Measurements from ENCODE around the gene TMEM72. TPM values are rescaled to one million over a fixed set of nuclear protein-coding genes. Genes with fewer than 3 reads are reported as not detected.

The TMEM72 gene
- total RNA-seq, 1 experiment from 2014 or later = not detected

GRCh38 chr10:44914891-44915290, 3.8 kb downstream of the TMEM72 start:
- BruUV-seq (replicated peaks) = no TSS peak
- H4K20me1 ChIP-seq (ENCODE audit: low read length) = no peaks in the 10 kb centered on the region
- peaks cover 79% of the 10 kb centered on the region for H3K27me3 ChIP-seq (ENCODE audit: low read length)

GRCh38 chr10:44916429-44916828, 5.3 kb downstream of the TMEM72 start:
- POLR2A ChIA-PET (ENCODE audit: unreplicated experiment) = no interaction called here
- Histone ChIP-seq H3K9me2 (replicated peaks; ENCODE audit: low read length) (no peaks in the 10 kb centered on the region), H2AFZ (ENCODE audit: low read length) (no peak overlapping the region), H3K27ac (ENCODE audit: low read length) (no peak overlapping the region), H3K79me2 (ENCODE audit: low read length) (no peaks in the 10 kb centered on the region), H3K9ac (ENCODE audit: low read length) (no peak overlapping the region), H3K4me2 (ENCODE audit: low read length) (no peak overlapping the region), H3F3A (ENCODE audit: low read length, unreplicated experiment) (no peaks in the 10 kb centered on the region), H4K20me1 (ENCODE audit: low read length) (no peaks in the 10 kb centered on the region), H3K4me1 (ENCODE audit: insufficient read depth, low read length) (no peaks in the 10 kb centered on the region), H3K36me3 (ENCODE audit: low read depth, low read length) (no peaks in the 10 kb centered on the region), H3K27me3 (ENCODE audit: low read length) (peaks cover 74% of the 10 kb centered on the region), H3K9me3 (ENCODE audit: low read length) (no peaks in the 10 kb centered on the region), H3K4me3 (ENCODE audit: low read length) (no peak overlapping the region)
- BruUV-seq (replicated peaks) = no TSS peak
- DNase-seq (no peak), ATAC-seq (no peak)
- intact Hi-C loops (cut with micrococcal nuclease) = no loop called here
- CTCF ChIA-PET = no interaction called here
- TF ChIP-seq, protein P1, sequence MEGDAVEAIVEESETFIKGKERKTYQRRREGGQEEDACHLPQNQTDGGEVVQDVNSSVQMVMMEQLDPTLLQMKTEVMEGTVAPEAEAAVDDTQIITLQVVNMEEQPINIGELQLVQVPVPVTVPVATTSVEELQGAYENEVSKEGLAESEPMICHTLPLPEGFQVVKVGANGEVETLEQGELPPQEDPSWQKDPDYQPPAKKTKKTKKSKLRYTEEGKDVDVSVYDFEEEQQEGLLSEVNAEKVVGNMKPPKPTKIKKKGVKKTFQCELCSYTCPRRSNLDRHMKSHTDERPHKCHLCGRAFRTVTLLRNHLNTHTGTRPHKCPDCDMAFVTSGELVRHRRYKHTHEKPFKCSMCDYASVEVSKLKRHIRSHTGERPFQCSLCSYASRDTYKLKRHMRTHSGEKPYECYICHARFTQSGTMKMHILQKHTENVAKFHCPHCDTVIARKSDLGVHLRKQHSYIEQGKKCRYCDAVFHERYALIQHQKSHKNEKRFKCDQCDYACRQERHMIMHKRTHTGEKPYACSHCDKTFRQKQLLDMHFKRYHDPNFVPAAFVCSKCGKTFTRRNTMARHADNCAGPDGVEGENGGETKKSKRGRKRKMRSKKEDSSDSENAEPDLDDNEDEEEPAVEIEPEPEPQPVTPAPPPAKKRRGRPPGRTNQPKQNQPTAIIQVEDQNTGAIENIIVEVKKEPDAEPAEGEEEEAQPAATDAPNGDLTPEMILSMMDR (conservative IDR thresholded peaks at IDR 0.05; ENCODE audit: low read depth, low read length) = no peak
- TF ChIP-seq EZH2 (IDR thresholded peaks at IDR 0.05; ENCODE audit: low read length, unreplicated experiment) (no peak), EZH2phosphoT487 (IDR thresholded peaks at IDR 0.05; ENCODE audit: borderline replicate concordance, low read length) (no peak)

More at GRCh38 chr10:44914891-44915290, 3.8 kb downstream of the TMEM72 start:
- Histone ChIP-seq H3K4me3 (ENCODE audit: low read length) (no peak overlapping the region), H3K9me2 (replicated peaks; ENCODE audit: low read length) (no peaks in the 10 kb centered on the region), H3F3A (ENCODE audit: low read length, unreplicated experiment) (no peaks in the 10 kb centered on the region), H3K79me2 (ENCODE audit: low read length) (no peaks in the 10 kb centered on the region), H3K4me2 (ENCODE audit: low read length) (no peak overlapping the region), H3K4me1 (ENCODE audit: insufficient read depth, low read length) (no peaks in the 10 kb centered on the region), H3K9me3 (ENCODE audit: low read length) (no peaks in the 10 kb centered on the region), H2AFZ (ENCODE audit: low read length) (no peak overlapping the region), H3K27ac (ENCODE audit: low read length) (no peak overlapping the region), H3K36me3 (ENCODE audit: low read depth, low read length) (no peaks in the 10 kb centered on the region), H3K9ac (ENCODE audit: low read length) (no peak overlapping the region)
- ChIA-PET CTCF (no interaction called here), POLR2A (ENCODE audit: unreplicated experiment) (no interaction called here)
- no peak for TF ChIP-seq EZH2 (IDR thresholded peaks at IDR 0.05; ENCODE audit: low read length, unreplicated experiment)
- TF ChIP-seq, protein P1 (conservative IDR thresholded peaks at IDR 0.05; ENCODE audit: low read depth, low read length) = no peak
- no peak for TF ChIP-seq EZH2phosphoT487 (IDR thresholded peaks at IDR 0.05; ENCODE audit: borderline replicate concordance, low read length)
- ATAC-seq = no peak
- DNase-seq = no peak
- intact Hi-C loops (cut with micrococcal nuclease) = no loop called here

DNA sequence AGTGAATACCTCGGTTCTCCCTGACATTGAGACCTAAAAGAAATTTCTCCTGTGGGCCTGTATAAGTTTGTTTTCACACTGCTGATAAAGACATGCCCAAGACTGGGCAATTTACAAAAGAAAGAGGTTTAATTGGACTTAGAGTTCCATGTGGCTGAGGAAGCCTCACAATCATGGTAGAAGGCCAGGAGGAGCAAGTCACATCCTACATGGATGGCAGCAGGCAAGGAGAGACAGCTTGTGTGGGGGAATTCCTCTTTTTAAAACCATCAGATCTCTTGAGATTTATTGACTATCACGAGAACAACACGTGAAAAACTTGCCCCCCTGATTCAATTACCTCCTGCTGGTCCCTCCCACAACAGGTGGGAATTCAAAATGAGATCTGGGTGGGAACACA, 6.7 kb downstream of the TMEM72 start:
- no peak overlapping the region for H3K9ac ChIP-seq (ENCODE audit: low read length)
- H3K9me2 ChIP-seq (replicated peaks; ENCODE audit: low read length) = no peaks in the 10 kb centered on the region
- no peak overlapping the region for H2AFZ ChIP-seq (ENCODE audit: low read length)
- no peaks in the 10 kb centered on the region for H4K20me1 ChIP-seq (ENCODE audit: low read length)
- H3K27me3 ChIP-seq (ENCODE audit: low read length) = peaks cover 60% of the 10 kb centered on the region
- H3K4me1 ChIP-seq (ENCODE audit: insufficient read depth, low read length) = no peaks in the 10 kb centered on the region
- no peak overlapping the region for H3K4me2 ChIP-seq (ENCODE audit: low read length)
- no peaks in the 10 kb centered on the region for H3K79me2 ChIP-seq (ENCODE audit: low read length)
- no peak overlapping the region for H3K27ac ChIP-seq (ENCODE audit: low read length)
- no peak overlapping the region for H3K4me3 ChIP-seq (ENCODE audit: low read length)
- no TSS peak for BruUV-seq (replicated peaks)
- ChIA-PET CTCF (no interaction called here), POLR2A (ENCODE audit: unreplicated experiment) (no interaction called here)
- TF ChIP-seq, protein P1 (conservative IDR thresholded peaks at IDR 0.05; ENCODE audit: low read depth, low read length) = no peak
- TF ChIP-seq EZH2phosphoT487 (IDR thresholded peaks at IDR 0.05; ENCODE audit: borderline replicate concordance, low read length) (no peak), EZH2 (IDR thresholded peaks at IDR 0.05; ENCODE audit: low read length, unreplicated experiment) (no peak)
- no peak for DNase-seq
- intact Hi-C loops (cut with micrococcal nuclease) = no loop called here
- H3F3A ChIP-seq (ENCODE audit: low read length, unreplicated experiment) = no peaks in the 10 kb centered on the region
- no peaks in the 10 kb centered on the region for H3K9me3 ChIP-seq (ENCODE audit: low read length)
- no peaks in the 10 kb centered on the region for H3K36me3 ChIP-seq (ENCODE audit: low read depth, low read length)
- ATAC-seq = no peak

Measured in PC-3 (cell line).